Measurements from ENCODE around the gene LRCOL1.
A peak's percentile ranks its signal among the peaks of the same experiment; 100 is the strongest.

Gene LRCOL1

GRCh38 chr12:132562489-132563021 is 47.8 kb downstream of the LRCOL1 start:
- DNase-seq, result no peak

GRCh38 chr12:132561427-132562156 is 48.8 kb downstream of the LRCOL1 start:
- DNase-seq, result no peak

DNA sequence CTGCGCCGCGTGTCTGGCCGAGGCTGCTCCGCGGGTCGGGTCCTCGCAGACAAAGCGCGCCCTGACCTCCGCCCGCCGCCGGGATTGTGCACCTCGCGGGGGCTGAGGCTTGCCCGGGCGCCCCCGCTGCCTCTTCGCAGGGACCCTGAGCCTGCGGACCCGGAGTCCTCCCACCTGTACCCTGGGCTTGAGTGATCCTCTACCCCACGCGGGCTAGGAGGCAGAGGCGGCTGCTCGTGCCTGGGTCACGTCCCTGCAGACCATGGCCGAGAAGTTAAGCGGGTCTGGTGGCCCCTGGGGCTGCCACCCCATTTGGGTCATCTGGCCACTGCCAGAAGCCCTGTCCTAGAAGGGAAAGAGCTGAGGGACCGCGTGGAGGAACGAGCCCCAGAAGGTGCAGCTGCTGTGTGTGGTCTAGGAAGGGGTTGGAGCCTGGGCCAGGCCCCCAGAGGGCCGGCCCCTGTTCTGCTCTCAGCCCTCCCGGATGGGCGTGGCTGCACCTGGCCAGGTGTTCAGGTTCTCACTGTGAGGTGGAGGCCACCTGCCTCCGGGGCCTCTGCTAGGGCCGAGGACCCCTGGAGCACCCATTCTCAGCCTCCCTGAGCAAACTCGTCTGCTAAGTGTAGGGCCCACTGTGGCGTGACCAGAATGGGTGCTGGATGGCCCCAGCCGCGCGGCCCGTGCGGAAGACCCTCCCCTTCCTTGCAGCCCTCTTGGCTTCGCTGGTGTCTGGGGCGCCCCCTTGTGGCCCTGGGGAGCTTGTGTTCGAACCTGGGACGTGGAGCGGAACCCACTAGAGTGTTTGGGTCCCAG is 49.6 kb downstream of the LRCOL1 start:
- DNase-seq, result peak; percentile 74

GRCh38 chr12:132560364-132560613 is 50.1 kb downstream of the LRCOL1 start:
- no peak for DNase-seq

DNA sequence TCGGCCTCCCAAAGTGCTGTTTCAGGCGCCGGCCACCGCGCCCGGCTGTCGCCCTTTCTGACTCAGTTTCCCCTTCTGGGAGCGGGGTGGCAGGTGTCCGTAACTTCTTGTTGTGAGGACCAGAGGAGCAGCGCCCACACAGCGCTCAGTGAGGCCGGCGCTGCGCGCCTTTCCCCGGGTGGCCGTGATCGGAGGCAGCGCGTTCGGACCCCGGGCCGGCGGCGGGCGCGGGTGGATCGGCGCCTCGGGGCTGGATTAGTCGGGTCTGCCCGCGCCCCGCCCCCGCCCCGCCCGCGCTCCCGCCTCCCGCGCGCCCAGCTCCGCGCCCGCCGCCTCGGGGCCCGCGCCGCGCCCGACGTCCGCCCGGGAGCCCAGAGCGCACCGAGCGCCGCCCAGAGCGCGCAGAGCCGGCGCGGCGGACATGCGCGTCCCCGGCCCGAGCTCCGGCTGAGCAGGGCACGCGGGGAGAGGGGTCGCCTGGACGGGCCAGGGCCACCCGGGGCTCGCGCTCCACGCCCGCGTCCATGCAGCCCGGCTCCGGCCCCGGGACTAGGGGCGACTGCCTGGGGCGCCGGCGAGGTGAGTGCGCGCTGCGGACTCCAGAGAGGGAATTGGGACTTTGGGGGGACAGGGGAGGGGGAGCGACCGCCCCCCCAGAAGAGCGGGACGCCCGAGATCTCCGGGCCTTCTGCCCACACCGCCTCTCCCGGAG is 50.6 kb downstream of the LRCOL1 start:
- DNase-seq, result peak; percentile 68

GRCh38 chr12:132558861-132559623 is 51.3 kb downstream of the LRCOL1 start:
- no peak for DNase-seq

DNA sequence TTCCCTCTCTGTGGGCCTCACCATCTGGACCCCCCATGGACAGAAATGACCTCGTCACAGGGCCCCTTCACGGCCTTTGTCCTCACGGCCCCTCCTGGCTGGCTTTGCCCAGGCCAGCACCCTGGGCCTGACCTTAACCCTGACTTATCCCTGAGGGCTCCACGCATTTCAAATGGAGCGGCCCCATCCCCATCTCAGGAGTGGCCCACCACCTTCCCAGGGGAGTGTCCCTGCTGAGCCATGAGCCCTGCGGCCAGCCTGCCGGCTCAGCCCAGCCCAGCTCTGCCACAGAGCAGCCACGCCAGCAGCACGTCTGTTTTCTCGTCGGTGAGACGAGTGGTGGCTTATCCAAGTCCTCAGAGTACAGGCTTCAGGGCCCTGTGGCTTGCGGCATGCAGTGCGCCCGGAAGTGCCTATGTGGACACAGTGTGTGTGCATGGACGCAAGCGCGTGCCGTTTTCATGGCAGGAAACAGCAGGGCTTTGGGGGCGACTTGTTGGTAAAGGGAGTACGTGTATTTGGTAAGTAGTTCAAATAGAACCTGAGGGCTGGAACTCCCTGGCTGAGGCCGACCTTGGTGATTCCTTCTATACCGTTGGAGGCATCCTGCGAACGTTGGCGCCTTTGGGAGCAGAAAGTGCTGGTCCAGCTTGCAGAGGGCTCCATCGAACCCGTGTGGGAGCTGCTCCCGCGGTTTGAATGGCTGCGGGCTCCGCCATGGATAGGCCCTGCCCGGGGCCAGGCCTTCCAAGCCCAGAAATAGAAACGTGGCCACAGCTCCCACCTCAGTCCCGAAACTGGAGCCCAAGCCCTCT is 52.1 kb downstream of the LRCOL1 start:
- no peak for DNase-seq

- DNase-seq, result no peak
Measured at GRCh38 chr12:132557291-132558015, 52.9 kb downstream of the LRCOL1 start.

- DNase-seq, result no peak
Measured at GRCh38 chr12:132556801-132557200, 53.6 kb downstream of the LRCOL1 start.

DNA sequence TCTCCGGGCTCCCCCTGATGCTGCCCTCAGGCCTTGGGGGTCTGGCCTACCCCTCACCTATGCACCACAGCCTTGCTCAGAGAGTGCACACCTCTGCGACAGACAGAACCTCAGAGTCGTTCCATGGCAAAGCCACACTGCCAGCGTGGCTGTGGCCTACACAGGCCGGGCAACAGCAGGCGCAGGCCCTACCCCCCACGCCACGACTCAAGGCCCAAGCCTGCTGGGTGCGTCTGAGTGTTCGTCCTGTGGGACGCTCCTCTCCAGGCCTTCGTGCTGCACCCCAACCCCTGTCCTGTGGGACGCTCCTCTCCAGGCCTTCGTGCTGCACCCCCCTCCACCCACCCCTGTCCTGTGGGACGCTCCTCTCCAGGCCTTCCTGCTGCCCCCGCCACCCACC is 54.2 kb downstream of the LRCOL1 start:
- no peak for DNase-seq

DNA sequence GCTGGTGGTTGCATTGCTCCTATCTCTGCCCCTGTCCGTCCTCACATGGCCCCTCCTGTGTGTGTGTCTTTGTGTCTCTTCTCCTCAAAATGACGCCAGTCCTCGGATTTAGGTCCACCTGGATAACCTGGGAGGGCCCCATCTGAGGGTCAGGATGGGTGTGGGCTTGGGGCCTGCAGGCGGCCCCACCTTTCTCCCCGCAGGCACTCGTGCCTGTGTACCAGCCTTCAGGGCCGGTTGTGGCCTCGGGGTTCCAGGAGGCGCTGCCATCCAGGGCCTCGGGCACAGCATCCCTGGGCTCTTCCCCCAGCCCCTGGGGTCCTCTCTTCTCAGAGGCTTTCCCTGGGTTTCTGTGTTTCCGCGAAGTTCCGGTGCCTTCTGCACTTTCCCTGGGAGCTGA is 54.7 kb downstream of the LRCOL1 start:
- no peak for DNase-seq

- DNase-seq, result no peak
Measured at GRCh38 chr12:132554845-132555630, 55.3 kb downstream of the LRCOL1 start.
